Tibial nerve (tissue), 4 donors: Measurements from ENCODE around the gene MPDU1. TPM values are rescaled to one million over a fixed set of nuclear protein-coding genes. Genes with fewer than 3 reads are reported as not detected.

Experiments used
- DNase-seq, 2 donors: peaks; one replicate each; pipeline ENCODE4 v3.0.0-alpha.2; 2019; ENCODE audit warnings: low spot score in 2 of 2
- H3K27ac ChIP-seq, 4 donors: fragments of 200-600 bp; sonication (generic) in 3 of 4; one replicate each; pipeline ENCODE4 v1.5.1; 2017 to 2019; ENCODE audit warnings: mild to moderate bottlenecking in 1 of 4
- H3K27me3 ChIP-seq, 2 donors: fragments of 200-600 bp; sonication (generic) in 1 of 2; one replicate each; pipeline versions ENCODE4 v1.5.1 to v1.6.0; 2017 to 2019
- H3K36me3 ChIP-seq, 3 donors: fragments of 200-600 bp; sonication (generic); one replicate each; pipeline ENCODE4 v1.5.1; 2018 to 2019
- H3K4me1 ChIP-seq, 4 donors: fragments of 200-600 bp; sonication (generic) in 3 of 4; one replicate each; pipeline ENCODE4 v1.5.1; 2017 to 2019
- H3K4me3 ChIP-seq, 4 donors: fragments of 200-600 bp; sonication (generic) in 3 of 4; one replicate each; pipeline ENCODE4 v1.5.1; 2017 to 2019; ENCODE audit warnings: mild to moderate bottlenecking in 1 of 4, moderate library complexity in 1 of 4
- H3K9me3 ChIP-seq, 4 donors: fragments of 200-600 bp; sonication (generic) in 3 of 4; one replicate each; pipeline ENCODE4 v1.5.1; 2017 to 2019
- EP300 ChIP-seq, 2 donors: sonication (generic); formaldehyde crosslinking; IDR thresholded peaks; one replicate each; pipeline ENCODE4 v1.6.1; 2017; ENCODE audit warnings: antibody characterized with exemption in 2 of 2, mild to moderate bottlenecking in 1 of 2
- POLR2A ChIP-seq, 2 donors: fragments of 450-650 bp; IDR thresholded peaks; one replicate each; pipeline ENCODE4 v1.6.1; 2017; ENCODE audit warnings: antibody characterized with exemption in 2 of 2, mild to moderate bottlenecking in 2 of 2, moderate library complexity in 2 of 2
- WGBS, 2 donors: methylation state at CpG; one replicate each; pipeline ENCODE4 v1.1.5; 2018; 5-methylcytosine and 5-hydroxymethylcytosine counted together
- total RNA-seq, 4 donors: library from RNA; depleted of rRNA; stranded (reverse); fragments of >200 nt; gene quantifications; one replicate each; pipeline ENCODE4 v1.1.0, GENCODE V29; 2016
- TF ChIP-seq, protein P1 (sequence below), 5 experiments: fragments of 200-600 bp in 3 of 5; fragments of 450-650 bp in 2 of 5; sonication (generic) in 3 of 5; IDR thresholded peaks; one replicate each; pipeline ENCODE4 v1.5.1; 2016 to 2019; ENCODE audit warnings: antibody characterized with exemption in 5 of 5, mild to moderate bottlenecking in 3 of 5, moderate library complexity in 2 of 5

MPDU1 gene
- 100 to 1,000 TPM in 1 of 4 donors, 10 to 100 TPM in 3; 58.3 to 102 (median 66.2) TPM for total RNA-seq

DNA sequence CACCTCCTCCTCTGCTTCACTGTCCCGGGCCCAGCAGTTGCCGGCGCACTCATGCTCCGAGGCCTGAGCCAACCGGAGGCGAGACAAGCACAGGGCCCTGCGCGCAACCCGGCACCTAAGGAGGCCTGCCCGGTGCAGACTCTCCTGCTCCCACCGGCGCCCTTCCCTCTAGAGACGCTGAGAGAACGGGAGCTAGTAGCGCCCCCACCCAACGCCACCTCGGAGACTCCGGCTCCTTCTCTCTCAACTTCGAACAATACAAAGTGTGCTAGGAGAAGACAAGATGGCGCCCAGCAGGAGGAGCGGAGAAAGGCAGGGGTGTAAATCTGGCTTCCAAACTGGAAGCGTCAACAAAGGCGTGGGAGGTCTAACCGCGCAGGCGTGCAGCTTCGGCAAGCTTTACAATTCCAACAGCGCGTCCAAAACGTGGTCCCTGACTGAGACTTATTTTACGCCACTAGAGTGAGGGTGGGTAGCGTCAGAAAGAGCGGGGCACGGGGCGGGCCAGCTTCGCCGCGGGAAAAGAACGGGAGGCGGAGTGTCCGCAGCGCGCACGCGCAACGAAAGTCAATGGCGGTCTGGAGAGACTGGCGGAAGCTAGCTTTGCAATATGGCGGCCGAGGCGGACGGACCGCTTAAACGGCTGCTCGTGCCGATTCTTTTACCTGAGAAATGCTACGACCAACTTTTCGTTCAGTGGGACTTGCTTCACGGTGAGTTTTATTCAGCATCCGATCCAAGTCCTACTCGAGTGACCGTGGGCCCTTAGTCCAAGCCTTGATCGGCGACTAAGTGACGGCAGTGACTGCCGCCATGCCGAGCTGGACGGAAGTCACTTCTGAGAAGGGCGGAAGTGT is at the start of gene MPDU1:
MPDU1 (plus strand) TSS at position 600 of the 857 bp plus-strand sequence; CDS start at position 611, 11 bp downstream.
- Histone ChIP-seq H3K9me3 (no peaks in the 10 kb centered on the region), H3K27me3 (no peaks in the 10 kb centered on the region), H3K27ac (peak within 1 kb of the TSS; percentile 93 to 97 (median 96)), H3K4me3 (peak within 1 kb of the TSS; percentile 51 to 85 (median 56)), H3K4me1 (peaks cover 0 to 76% (median 47%) of the 10 kb centered on the region in 4 donors), H3K36me3 (peaks cover 0 to 46% (median 4%) of the 10 kb centered on the region in 3 donors)
- TF ChIP-seq EP300 (IDR thresholded peaks at IDR 0.05) (peak in 1 of 2 donors; percentile 93), POLR2A (IDR thresholded peaks at IDR 0.05) (peak in 1 of 2 donors; percentile 73)
- TF ChIP-seq, protein P1, sequence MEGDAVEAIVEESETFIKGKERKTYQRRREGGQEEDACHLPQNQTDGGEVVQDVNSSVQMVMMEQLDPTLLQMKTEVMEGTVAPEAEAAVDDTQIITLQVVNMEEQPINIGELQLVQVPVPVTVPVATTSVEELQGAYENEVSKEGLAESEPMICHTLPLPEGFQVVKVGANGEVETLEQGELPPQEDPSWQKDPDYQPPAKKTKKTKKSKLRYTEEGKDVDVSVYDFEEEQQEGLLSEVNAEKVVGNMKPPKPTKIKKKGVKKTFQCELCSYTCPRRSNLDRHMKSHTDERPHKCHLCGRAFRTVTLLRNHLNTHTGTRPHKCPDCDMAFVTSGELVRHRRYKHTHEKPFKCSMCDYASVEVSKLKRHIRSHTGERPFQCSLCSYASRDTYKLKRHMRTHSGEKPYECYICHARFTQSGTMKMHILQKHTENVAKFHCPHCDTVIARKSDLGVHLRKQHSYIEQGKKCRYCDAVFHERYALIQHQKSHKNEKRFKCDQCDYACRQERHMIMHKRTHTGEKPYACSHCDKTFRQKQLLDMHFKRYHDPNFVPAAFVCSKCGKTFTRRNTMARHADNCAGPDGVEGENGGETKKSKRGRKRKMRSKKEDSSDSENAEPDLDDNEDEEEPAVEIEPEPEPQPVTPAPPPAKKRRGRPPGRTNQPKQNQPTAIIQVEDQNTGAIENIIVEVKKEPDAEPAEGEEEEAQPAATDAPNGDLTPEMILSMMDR (IDR thresholded peaks at IDR 0.05), result peak in 2 of 5 experiments; percentile 9 to 51
- peak; percentile 90 for DNase-seq
- 13 to 15% methylated on average over 56 to 69 of the region's 69 CpGs for WGBS, 2 donors

DNA sequence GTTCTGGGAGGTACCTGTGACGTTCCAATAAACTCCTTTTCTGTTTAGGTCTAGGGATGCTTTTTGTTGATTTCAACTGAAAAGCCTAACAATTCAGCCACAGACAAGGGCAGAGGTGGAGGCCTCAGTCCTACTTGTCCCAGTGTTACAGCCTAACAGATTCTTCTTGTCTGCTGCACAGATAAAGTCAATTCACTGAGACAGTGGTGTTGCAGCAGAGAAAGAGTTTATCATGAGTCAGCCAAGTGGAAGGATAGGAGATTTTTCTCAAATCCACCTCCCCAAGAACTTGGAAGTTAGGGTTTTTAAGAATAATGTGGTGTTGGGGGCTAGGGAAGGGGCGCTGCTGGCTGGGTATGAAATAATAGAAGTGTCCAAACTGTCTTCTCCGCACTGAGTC is 45.6 kb upstream of the MPDU1 start:
- DNase-seq, result no peak
- no peaks in the 10 kb centered on the region for H3K4me1 ChIP-seq
- H3K27me3 ChIP-seq, result no peaks in the 10 kb centered on the region
- TF ChIP-seq EP300 (IDR thresholded peaks at IDR 0.05) (no peak), POLR2A (IDR thresholded peaks at IDR 0.05) (no peak)
- TF ChIP-seq, protein P1 (IDR thresholded peaks at IDR 0.05), result no peak
- peaks cover 0 to 7% (median 0%) of the 10 kb centered on the region in 4 donors for H3K9me3 ChIP-seq
- H3K36me3 ChIP-seq, result no peaks in the 10 kb centered on the region
- H3K27ac ChIP-seq, result no peak overlapping the region
- WGBS, 2 donors, result 72 to 75% methylated on average over 3 of the region's 3 CpGs
- H3K4me3 ChIP-seq, result no peak overlapping the region

GRCh38 chr17:7538891-7539545 is 44.6 kb upstream of the MPDU1 start:
- no peaks in the 10 kb centered on the region for H3K27me3 ChIP-seq
- H3K4me1 ChIP-seq, result peaks cover 0 to under 1% (median 0%) of the 10 kb centered on the region in 4 donors
- peaks cover 0 to 7% (median 0%) of the 10 kb centered on the region in 4 donors for H3K9me3 ChIP-seq
- no peak overlapping the region for H3K27ac ChIP-seq
- no peaks in the 10 kb centered on the region for H3K36me3 ChIP-seq
- WGBS, 2 donors, result 66 to 75% methylated on average over 11 of the region's 11 CpGs
- TF ChIP-seq EP300 (IDR thresholded peaks at IDR 0.05), result no peak
- no peak for TF ChIP-seq POLR2A (IDR thresholded peaks at IDR 0.05)
- TF ChIP-seq, protein P1 (IDR thresholded peaks at IDR 0.05), result no peak
- no peak for DNase-seq
- no peak overlapping the region for H3K4me3 ChIP-seq

- TF ChIP-seq EP300 (IDR thresholded peaks at IDR 0.05), result no peak
- TF ChIP-seq, protein P1 (IDR thresholded peaks at IDR 0.05), result no peak
- no peak for TF ChIP-seq POLR2A (IDR thresholded peaks at IDR 0.05)
- Histone ChIP-seq H3K27me3 (no peaks in the 10 kb centered on the region), H3K9me3 (peaks cover 0 to 7% (median 0%) of the 10 kb centered on the region in 4 donors), H3K36me3 (no peaks in the 10 kb centered on the region), H3K4me1 (peaks cover 0 to 15% (median 0%) of the 10 kb centered on the region in 4 donors), H3K4me3 (no peak overlapping the region), H3K27ac (no peak overlapping the region)
- WGBS, 2 donors, result 94 to 95% methylated on average over 9 of the region's 9 CpGs
- no peak for DNase-seq
These were observed 42.5 kb upstream of the MPDU1 start for GRCh38 chr17:7541074-7541621.
